Measurements from ENCODE around the gene BCAS4.

Gene BCAS4

GRCh38 chr20:50911716-50912115, 116.9 kb downstream of the BCAS4 start:
- no peak for DNase-seq (ENCODE audit: low spot score)

DNA sequence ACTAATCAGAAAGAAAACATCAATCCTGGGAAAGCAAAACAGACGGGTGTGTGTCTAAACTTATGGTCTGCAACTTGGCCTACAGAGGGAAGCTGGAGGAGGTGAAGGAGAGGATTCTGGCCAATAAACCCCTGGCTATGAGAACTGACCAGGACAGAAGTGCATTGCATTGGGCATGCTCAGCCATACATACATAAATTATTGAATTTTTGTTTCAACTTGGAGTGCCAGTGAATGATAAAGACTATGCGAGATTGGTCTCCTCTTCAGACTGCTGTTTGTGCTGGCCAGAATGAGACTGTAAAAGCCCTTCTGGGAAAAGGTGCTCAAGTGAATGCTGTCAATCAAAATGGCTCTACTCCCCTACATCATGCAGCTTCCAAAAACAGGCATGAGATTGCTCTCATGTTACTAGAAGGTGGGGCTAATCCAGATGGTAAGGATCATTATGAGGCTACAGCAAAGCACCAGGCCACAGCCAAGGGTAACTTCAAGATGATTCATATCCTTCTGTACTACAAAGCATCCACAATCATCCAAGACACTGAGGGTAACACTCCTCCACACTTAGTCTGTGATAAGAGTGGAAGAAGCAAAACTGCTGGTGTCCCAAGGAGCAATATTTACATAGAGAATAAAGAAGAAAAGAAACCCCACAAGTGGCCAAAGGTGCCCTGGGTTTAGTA, 119.0 kb downstream of the BCAS4 start:
- no peak for DNase-seq (ENCODE audit: low spot score)

GRCh38 chr20:50915424-50915823, 120.6 kb downstream of the BCAS4 start:
- no peak for DNase-seq (ENCODE audit: low spot score)

DNA sequence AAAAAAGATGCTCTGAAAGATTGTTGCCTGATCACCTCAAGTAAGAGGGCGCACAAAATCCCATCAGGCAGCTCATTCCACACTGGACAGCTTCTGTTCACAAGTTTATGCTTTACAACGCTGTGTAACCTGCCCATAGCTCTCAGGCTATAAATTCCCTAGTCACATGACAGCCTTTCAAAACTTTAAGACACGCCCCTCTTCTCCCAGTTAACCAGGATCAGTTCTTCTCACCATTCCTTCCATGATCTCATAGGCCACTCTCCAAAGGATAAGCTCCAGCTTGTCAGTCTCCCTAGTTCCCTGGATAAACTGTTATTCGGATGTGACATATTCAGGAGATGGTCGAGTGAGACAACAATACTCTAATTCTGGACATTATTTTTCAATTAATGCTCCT, 121.4 kb downstream of the BCAS4 start:
- DNase-seq (ENCODE audit: low spot score), result no peak

DNA sequence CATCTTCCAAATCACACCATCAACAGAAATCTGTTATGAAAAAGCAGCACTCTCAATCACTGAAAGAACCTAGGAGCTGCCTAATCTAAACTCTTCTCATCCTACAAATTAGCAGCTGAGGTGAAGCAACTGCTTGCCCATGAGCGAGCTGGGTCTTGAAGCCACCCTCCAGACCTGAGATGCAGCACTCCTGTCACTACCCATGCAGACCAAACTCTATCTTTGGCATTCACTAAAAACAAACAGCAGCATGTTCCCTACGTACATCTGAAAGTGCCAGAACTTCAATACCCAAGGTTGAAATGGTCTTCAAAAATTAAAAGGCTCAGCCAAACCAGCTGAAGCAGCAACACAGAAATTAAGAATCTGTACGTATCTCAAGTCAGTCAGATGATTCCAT, 122.1 kb downstream of the BCAS4 start:
- no peak for DNase-seq (ENCODE audit: low spot score)

- DNase-seq (ENCODE audit: low spot score), result no peak
Observed at GRCh38 chr20:50918403-50918802, 123.5 kb downstream of the BCAS4 start.

DNA sequence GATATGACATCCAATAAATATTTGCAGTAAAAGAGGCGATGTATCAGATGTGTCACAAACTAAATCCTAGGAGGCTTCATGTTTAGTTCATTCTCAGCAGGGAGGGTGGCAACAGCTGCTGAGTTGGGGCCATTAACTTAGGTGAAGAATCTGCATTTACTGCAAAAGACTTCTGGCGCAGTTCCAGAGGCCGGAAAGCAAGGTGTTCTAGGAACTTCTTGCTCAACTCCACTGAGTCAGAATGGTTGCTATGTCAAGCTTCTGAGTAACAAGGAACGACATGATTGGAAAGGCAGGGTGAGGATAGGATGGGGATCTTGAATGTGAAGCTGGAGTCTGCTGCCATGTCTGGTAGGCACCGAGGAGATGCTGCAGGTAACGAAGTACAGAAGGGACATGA, 124.7 kb downstream of the BCAS4 start:
- DNase-seq (ENCODE audit: low spot score), result no peak

GRCh38 chr20:50920997-50921396, 126.1 kb downstream of the BCAS4 start:
- DNase-seq (ENCODE audit: low spot score), result no peak

DNA sequence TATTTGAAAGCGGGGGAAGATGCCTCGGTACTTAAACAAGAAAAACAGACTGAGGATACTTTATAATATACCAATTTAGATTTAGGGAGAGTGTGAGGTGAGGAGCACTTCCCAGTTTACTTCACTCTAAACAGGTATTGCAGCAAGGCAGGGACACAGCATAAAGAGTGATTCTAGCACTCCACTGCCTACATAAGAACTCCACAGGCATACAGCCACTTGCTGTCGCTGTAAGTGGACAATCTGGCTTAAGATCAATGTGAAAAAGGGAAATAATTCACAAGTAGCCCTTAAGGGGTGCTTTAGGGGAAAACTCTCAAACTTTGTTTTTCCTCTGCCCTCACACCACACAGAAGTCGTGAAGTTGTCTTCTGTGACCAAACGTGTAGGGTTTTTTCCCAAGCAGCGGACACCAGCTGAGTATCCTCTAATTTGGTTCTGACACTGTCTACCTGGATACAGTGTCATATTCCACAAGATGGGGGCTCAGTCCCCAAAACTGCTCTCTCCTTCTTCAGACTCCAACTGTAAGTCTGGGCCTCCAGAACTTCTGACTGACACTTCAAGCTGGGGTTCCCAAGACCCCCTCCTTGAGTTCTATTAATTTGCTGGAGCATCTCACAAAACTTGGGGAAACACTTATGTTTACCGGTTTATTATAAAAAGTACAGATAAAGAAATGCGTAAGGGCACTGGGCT, 127.1 kb downstream of the BCAS4 start:
- no peak for DNase-seq (ENCODE audit: low spot score)

- DNase-seq (ENCODE audit: low spot score), result no peak
Observed at GRCh38 chr20:50924261-50924920, 129.5 kb downstream of the BCAS4 start.

GRCh38 chr20:50926530-50926929, 131.7 kb downstream of the BCAS4 start:
- no peak for DNase-seq (ENCODE audit: low spot score)
